ENCODE results near the gene NFIB.
A peak's percentile ranks its signal among the peaks of the same experiment; 100 is the strongest.

Gene NFIB

DNA sequence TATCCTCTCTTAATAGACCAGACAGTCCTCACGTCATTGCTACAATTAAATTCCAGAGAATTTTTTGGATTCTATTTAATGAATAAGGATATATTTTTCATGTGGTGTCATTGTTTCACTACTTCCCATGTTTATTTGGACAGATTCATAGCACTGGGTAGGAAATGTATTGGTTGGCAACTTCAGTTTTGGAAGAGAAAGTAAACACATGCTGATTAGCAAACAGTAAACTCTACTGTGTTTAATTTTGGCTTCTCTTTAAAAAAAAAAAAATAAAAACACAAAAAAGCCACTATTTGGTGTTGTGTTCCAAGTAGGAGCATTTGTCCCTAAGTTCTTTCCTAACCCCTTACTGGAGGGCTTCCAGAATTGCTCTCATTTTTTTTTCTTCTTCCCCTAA is 77.3 kb downstream of the NFIB start:
- no peak for DNase-seq

DNA sequence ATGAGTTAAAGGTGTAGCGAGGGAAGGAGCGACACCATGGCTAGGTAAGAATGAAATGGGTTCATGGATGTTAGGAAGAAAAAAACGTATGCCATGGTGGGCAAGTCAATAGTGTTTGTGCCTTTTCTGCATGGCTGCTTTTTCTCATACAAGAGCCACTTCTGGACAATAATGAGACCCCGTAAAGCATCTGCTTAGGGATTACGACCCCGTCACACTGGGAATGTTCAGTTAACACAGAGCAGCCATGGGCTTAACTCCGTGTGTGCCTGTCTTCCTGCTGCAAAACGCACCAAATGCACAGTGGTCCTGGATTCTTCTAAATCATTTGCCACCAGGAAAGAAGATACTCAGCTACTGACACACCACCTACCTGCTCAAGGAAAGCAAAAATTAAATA is 81.8 kb downstream of the NFIB start:
- no peak for DNase-seq

- DNase-seq = no peak
Observed at GRCh38 chr9:14231196-14231990, 82.5 kb downstream of the NFIB start.

DNA sequence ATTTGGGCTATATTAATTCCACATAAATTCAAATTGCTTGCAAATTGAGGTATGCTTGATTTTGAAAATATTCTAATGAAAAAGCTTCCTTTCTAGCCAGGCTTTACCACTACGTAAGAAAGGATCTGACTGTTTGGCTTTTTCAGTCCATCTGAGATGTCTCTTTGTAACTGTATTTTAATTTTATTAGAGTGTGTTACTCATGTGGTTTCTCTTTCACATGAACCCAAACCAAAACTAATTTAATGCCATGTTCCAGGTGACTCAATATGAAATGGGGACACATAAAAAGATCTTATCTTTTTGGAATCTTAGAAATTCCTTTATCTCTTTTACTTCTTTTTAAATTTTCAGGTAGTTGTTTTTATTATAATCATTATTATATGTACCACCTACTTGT is 85.3 kb downstream of the NFIB start:
- no peak for DNase-seq

- DNase-seq = no peak
Observed at GRCh38 chr9:14226855-14227532, 86.9 kb downstream of the NFIB start.

- DNase-seq = no peak
Observed at GRCh38 chr9:14223081-14223480, 90.9 kb downstream of the NFIB start.

GRCh38 chr9:14222149-14222835 is 91.6 kb downstream of the NFIB start:
- DNase-seq = no peak

GRCh38 chr9:14221558-14221957 is 92.4 kb downstream of the NFIB start:
- DNase-seq = no peak

- DNase-seq = no peak
Observed at GRCh38 chr9:14221119-14221518, 92.8 kb downstream of the NFIB start.

DNA sequence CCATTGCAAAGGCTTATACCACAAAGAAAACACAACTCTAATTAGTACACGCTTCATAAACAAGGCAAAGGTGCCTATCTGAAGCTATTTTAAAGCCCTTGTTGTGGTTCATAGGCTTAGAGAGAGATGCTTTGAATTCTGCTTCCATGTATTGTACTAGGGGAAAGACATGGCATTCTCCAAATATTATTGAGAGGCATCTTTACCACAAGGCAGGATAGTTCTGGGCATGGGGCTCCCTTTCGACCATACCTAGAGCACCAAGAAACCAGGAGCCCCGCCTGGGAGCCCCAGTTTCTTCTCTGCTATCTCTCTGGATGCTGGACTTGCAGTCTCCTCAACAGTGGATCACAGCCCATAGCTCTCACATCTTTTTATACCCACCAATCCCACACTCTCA is 93.7 kb downstream of the NFIB start:
- DNase-seq = no peak

GRCh38 chr9:14219850-14220249 is 94.1 kb downstream of the NFIB start:
- DNase-seq = no peak

GRCh38 chr9:14218253-14218652 is 95.7 kb downstream of the NFIB start:
- peak; percentile 20 for DNase-seq

DNA sequence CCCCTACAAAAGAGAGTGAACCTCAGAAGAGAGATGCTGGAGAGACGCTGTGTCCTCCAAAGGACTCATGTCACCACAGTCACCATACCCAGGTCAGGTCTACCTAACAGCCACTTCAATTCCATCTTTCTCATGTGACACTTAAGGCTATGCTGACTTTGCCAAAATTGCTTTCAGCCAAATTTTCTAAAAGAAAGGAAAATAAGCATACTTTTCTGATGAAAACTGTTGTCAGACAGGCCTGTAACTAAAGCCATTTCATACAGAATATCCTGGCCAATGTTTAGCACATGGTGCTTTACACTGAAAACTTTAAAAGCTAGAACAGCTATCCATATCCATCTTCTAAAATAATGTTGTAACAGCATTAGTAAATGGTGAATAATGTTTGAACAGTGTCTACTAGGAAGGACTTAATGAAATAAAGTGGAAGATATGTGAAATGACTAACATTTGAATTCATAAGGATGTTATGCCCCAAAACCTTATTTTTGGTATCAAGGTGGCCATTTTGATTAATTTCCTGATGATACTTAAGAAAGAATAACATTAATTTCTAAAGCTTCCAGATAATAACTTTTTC is 97.2 kb downstream of the NFIB start:
- DNase-seq = no peak

DNA sequence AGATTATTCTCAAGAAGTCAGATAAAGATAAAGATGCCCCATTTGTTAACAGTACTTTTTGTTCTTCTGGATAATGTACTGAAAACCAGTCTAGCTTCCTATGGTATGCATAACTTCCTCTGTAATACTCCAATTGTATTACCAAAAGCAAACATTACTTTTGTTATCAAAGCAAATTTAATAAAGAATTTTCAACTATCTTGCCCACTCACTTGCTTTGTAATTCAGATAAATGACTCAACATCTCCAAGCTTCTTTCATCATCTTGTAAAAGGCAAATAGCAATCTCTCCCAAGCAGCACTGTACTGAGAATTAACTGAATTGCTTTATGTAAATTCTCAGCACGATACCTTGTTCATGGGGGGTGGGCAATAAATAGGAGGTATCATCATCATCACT is 98.3 kb downstream of the NFIB start:
- DNase-seq = no peak

DNA sequence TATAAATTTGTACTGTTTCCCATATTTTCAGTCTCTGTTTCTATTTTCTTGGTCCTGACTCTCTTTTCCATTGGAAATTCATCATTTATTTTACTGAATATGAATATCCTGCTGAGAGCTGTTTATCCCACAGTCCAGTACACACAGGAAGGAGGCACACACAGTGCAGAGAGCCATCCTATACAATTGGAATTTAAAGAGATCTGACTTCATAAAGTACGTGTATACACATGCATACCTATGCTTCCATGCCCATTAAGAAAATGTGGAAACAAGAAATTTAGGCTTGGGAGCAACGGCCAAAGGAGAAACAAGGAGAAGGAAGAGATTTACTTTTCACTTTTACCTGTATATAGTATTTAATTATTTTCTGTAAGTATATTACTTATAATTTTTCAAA is 99.2 kb downstream of the NFIB start:
- DNase-seq = no peak

GRCh38 chr9:14214065-14214684 is 99.8 kb downstream of the NFIB start:
- DNase-seq = no peak

DNA sequence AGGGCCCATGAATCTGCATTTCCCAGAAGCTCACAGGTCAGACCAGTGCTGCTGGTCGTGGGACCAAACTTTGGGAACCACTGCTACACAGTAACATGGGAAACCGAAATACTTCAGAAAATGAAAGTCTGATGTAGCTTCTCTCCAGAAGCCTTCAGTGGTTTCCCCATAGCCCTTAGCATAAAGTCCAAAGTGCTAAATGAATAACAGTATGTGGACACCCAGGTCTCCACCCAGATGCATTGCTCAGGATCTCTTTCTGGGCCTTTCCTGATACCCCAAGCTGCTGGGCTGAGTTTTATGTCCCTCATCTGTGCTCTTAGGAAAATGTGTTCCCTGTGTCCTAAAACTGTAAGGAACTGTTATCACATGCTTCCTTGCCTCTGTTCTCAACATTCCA is 100.4 kb downstream of the NFIB start:
- DNase-seq = no peak

DNA sequence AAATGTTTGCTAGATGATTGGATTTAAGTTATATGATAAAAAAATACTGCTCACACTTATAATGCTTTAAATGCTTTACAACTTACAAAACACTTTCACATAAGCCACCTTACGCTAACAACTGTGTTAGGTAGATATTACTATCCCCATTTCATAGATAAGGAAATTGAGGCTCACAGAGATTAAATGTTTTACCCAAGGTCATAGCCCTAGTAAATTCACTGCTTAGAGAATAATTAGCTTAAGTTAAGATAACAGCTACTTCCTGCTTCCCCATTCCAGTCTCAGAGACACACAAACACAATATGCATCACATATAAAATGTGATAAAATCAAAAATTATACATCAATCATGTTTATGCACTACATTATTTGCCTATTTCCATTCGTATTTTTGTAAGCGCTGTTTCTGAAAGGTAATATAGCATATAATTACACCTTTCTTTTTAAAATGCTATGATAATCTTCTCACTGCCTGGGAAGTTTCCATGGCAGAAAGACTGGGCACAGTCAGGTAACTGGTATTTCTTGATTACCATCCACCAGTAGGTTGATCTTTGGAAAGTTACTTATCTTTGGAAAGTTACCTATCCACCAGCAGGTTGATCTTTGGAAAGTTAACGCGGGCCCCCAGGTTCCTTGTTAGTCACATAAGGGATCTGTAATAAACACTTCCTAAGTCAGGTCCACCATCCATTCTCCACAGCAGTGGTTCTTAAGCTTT is 101.1 kb downstream of the NFIB start:
- DNase-seq = no peak

DNA sequence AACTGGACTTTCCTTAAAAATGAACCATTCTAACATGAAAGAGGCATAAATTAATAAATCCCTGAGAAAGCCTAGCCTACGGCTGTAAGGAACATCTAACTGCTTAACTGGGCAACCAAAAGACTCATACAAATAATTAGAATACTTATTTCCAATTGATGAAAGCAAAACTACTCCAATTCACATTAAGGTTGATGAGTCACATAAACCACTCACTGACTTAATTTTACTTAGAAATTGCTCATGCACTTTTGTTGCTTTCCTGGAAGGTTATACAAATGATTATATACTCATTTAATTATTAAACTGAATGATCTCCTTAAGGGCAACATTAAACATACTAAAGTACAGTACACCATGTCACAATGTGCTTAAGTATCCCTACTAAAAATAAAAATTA is 101.9 kb downstream of the NFIB start:
- no peak for DNase-seq

DNA sequence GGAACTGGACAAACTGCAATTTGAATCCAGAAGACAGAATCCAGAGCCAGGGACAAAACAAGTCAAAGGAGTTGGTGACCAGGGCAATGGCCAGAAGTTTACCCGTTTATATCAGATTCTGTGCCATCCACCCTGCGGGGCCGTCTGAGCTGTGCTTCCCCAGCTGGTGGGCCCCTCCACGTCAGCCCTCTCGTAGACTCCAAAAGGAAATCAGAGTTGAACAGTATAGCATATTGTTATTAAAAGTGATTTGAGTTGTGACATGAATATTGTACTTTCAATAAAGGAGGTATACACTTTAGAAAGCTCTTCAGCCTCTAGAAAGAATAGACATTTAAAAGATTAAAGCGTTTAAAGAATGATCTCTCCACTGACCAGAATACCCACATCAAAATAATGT is 102.4 kb downstream of the NFIB start:
- no peak for DNase-seq

GRCh38 chr9:14210428-14210827 is 103.5 kb downstream of the NFIB start:
- DNase-seq = no peak
